T-helper 17 cell (primary cell): Measurements from ENCODE around the gene COX5A. TPM values are rescaled to one million over a fixed set of nuclear protein-coding genes. Genes with fewer than 3 reads are reported as not detected.
A peak's percentile ranks its signal among the peaks of the same experiment; 100 is the strongest.

Experiments used
- ATAC-seq: fragments of 150-1000 bp; cut with Tn5 transposase; 2 replicates; pipeline ENCODE4 v1.10.0; 2021; ENCODE audit warnings: mild to moderate bottlenecking, moderate library complexity
- DNase-seq, 3 donors: peaks; one replicate each; pipeline versions ENCODE4 v3.0.0 to v3.0.0-alpha.2; 2020 to 2021
- H3K9me3 ChIP-seq: one replicate; pipeline ENCODE4 v1.7.0; 2013; ENCODE audit warnings: low read length, mild to moderate bottlenecking; ENCODE audit not compliant: control insufficient read depth, poor library complexity, severe bottlenecking
- H3K27ac Mint-ChIP-seq: one replicate; pipeline ENCODE4 v1.8.0; 2022; ENCODE audit warnings: mild to moderate bottlenecking, moderate library complexity, mixed read lengths
- H3K27me3 Mint-ChIP-seq: one replicate; pipeline ENCODE4 v1.8.0; 2022; ENCODE audit warnings: mixed read lengths
- H3K36me3 Mint-ChIP-seq: one replicate; pipeline ENCODE4 v1.8.0; 2022; ENCODE audit warnings: low read depth, mixed read lengths
- H3K4me1 Mint-ChIP-seq: one replicate; pipeline ENCODE4 v1.8.0; 2022; ENCODE audit warnings: mild to moderate bottlenecking, mixed read lengths
- H3K4me3 Mint-ChIP-seq: one replicate; pipeline ENCODE4 v1.8.0; 2022; ENCODE audit warnings: mild to moderate bottlenecking, moderate library complexity, mixed read lengths
- total RNA-seq, 4 donors: library from RNA in 2 of 4; stranded (reverse) in 2 of 4; gene quantifications; one replicate each; pipeline ENCODE4 v1.2.3 and lab custom pipeline; 2022 to 2026

The COX5A gene
- total RNA-seq, 2 donors from 2014 or later = 56.1 to 72.9 TPM

DNA sequence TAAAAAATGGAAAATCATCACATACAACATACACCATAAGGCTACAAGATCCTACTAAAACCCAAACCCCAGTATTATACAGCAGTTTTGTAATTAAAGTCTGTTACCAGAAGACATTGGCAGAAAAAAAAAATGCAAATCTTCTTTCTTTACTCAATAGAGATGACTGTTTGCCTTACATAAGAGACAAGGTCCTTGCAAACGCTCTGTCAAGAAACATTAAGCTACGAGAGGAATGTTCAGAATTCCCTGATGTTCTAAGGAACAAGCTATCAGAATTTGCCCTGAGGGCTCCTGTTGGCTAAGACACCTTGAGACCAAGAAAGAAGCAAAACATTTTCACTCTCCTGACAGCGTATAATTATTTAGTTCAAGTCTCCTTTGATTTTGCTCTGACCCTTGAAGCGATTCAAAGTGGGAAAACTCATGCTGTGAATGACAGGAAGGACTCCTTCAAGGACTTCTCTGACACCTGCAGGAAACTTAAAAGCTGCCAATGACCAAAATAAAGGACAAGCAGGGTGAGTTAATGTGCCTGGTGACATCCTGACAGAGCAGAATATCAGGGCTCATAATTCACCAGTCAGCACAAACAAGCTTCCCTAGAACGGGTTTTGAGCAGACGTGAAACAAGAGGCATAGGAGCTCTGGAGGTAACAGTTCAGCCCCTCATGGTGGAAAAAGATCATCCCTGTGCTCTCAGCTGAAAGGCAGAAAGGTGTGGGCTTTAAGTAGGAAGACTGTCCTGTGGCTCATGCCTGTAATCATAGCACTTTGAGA, 67.2 kb downstream of the COX5A start:
- ATAC-seq (no peak), DNase-seq (no peak)
- Mint-ChIP-seq H3K36me3 (peaks cover 3% of the 10 kb centered on the region), H3K4me3 (peak overlapping the region; percentile 98), H3K27ac (peak overlapping the region; percentile 99), H3K27me3 (no peaks in the 10 kb centered on the region), H3K4me1 (peaks cover 48% of the 10 kb centered on the region)
- H3K9me3 ChIP-seq = no peaks in the 10 kb centered on the region

Other genes starting within 250 kb of the COX5A start
- gene EDC3, start 242.0 kb downstream of the COX5A start, total RNA-seq = 10 to 100 TPM; 18.1 to 24.0 TPM
- gene CYP1A1, start 212.5 kb downstream of the COX5A start, total RNA-seq = under 1 TPM in 1 of 2 donors, not detected in 1; 0.13 TPM
- not detected for gene CYP1A2, start 189.2 kb downstream of the COX5A start, total RNA-seq
- 100 to 1,000 TPM; 188 to 208 TPM for gene CSK, start 156.0 kb downstream of the COX5A start, total RNA-seq
- gene LMAN1L, start 125.2 kb downstream of the COX5A start, total RNA-seq = under 1 TPM; 0.82 to 0.91 TPM
- gene CPLX3, start 111.4 kb downstream of the COX5A start, total RNA-seq = under 1 TPM in 1 of 2 donors, not detected in 1; 0.20 TPM
- 10 to 100 TPM; 44.6 to 49.0 TPM for gene ULK3, start 94.9 kb downstream of the COX5A start, total RNA-seq
- 10 to 100 TPM; 84.1 to 86.8 TPM for gene SCAMP2, start 64.7 kb downstream of the COX5A start, total RNA-seq
- 10 to 100 TPM; 25.4 to 38.2 TPM for gene MPI, start 48.0 kb downstream of the COX5A start, total RNA-seq
- gene FAM219B, start 31.2 kb downstream of the COX5A start, total RNA-seq = 10 to 100 TPM; 47.8 to 65.7 TPM
- 1 to 10 TPM in 1 of 2 donors, under 1 TPM in 1; 0.99 to 1.3 TPM for gene RPP25, start 18.7 kb upstream of the COX5A start, total RNA-seq
- 1 to 10 TPM; 3.9 to 4.3 TPM for gene SCAMP5, start 57.5 kb upstream of the COX5A start, total RNA-seq
- gene PPCDC, start 85.5 kb upstream of the COX5A start, total RNA-seq = 1 to 10 TPM; 8.9 to 9.5 TPM